GM18519 (cell line): ENCODE data around the gene BPIFB3.

Source experiments
- ATAC-seq: cut with Tn5 transposase; IDR thresholded peaks from one replicate; pipeline ENCODE4 v1.9.1; 2021; ENCODE audit warnings: mild to moderate bottlenecking, moderate library complexity; ENCODE audit not compliant: unreplicated experiment, low FRiP score

The BPIFB3 gene

GRCh38 chr20:33015700-33016580, 37.8 kb upstream of the BPIFB3 start:
- no peak for ATAC-seq

- ATAC-seq = no peak
Measured at GRCh38 chr20:33016581-33017109, 37.1 kb upstream of the BPIFB3 start.

- ATAC-seq = no peak
Measured at GRCh38 chr20:33017542-33017941, 36.2 kb upstream of the BPIFB3 start.

GRCh38 chr20:33018169-33018931, 35.4 kb upstream of the BPIFB3 start:
- no peak for ATAC-seq

- no peak for ATAC-seq
Measured at GRCh38 chr20:33019465-33020277, 34.0 kb upstream of the BPIFB3 start.

GRCh38 chr20:33020278-33021161, 33.2 kb upstream of the BPIFB3 start:
- ATAC-seq = no peak

GRCh38 chr20:33021879-33022278, 31.8 kb upstream of the BPIFB3 start:
- no peak for ATAC-seq

- ATAC-seq = no peak
Measured at GRCh38 chr20:33022289-33022688, 31.4 kb upstream of the BPIFB3 start.

- no peak for ATAC-seq
Measured at GRCh38 chr20:33022694-33023438, 30.8 kb upstream of the BPIFB3 start.

- ATAC-seq = no peak
Measured at GRCh38 chr20:33023439-33024242, 30.1 kb upstream of the BPIFB3 start.

GRCh38 chr20:33024243-33024560, 29.5 kb upstream of the BPIFB3 start:
- no peak for ATAC-seq

GRCh38 chr20:33024609-33025317, 28.9 kb upstream of the BPIFB3 start:
- ATAC-seq = no peak

- ATAC-seq = no peak
Measured at GRCh38 chr20:33025318-33025876, 28.3 kb upstream of the BPIFB3 start.

GRCh38 chr20:33026072-33026778, 27.5 kb upstream of the BPIFB3 start:
- no peak for ATAC-seq

GRCh38 chr20:33026779-33027759, 26.6 kb upstream of the BPIFB3 start:
- no peak for ATAC-seq
